Ovary (tissue), 9 donors: ENCODE data around the gene AKT1S1. TPM values are rescaled to one million over a fixed set of nuclear protein-coding genes. Genes with fewer than 3 reads are reported as not detected.

Source experiments
- DNase-seq, 5 donors: peaks; one replicate each; pipeline ENCODE4 v3.0.0-alpha.2; 2019 to 2020
- H3K27ac ChIP-seq, 2 donors: fragments of 200-600 bp; one replicate each; pipeline versions ENCODE4 v1.5.1 to v1.8.0; 2019 to 2022
- H3K27me3 ChIP-seq: fragments of 200-600 bp; one replicate; pipeline ENCODE4 v1.8.0; 2022
- H3K36me3 ChIP-seq: fragments of 200-600 bp; sonication (generic); one replicate; pipeline ENCODE4 v1.5.1; 2019
- H3K4me1 ChIP-seq: one replicate; pipeline ENCODE4 v1.8.1; 2013; ENCODE audit warnings: mild to moderate bottlenecking, moderate library complexity; ENCODE audit not compliant: insufficient read depth
- H3K4me3 ChIP-seq: fragments of 200-600 bp; sonication (generic); one replicate; pipeline ENCODE4 v1.5.1; 2017
- H3K9me3 ChIP-seq, 2 donors: fragments of 200-600 bp in 1 of 2; sonication (generic) in 1 of 2; one replicate each; pipeline versions ENCODE4 v1.5.1 to v1.8.1; 2013 to 2019; ENCODE audit warnings: mild to moderate bottlenecking in 1 of 2, moderate library complexity in 1 of 2
- EP300 ChIP-seq: sonication (generic); formaldehyde crosslinking; IDR thresholded peaks from one replicate; pipeline ENCODE4 v1.6.1; 2017; ENCODE audit warnings: antibody characterized with exemption
- POLR2A ChIP-seq: fragments of 450-650 bp; IDR thresholded peaks from one replicate; pipeline ENCODE4 v1.6.1; 2017; ENCODE audit warnings: antibody characterized with exemption, mild to moderate bottlenecking, moderate library complexity
- WGBS, 3 donors: extraction: QIAGEN DNeasy Blood & Tissue Kit in 1 of 3; methylation state at CpG; one replicate each; pipeline versions ENCODE4 v1.1.5 to v1.1.7; 2013 to 2017; 5-methylcytosine and 5-hydroxymethylcytosine counted together
- intact Hi-C, 4 donors: fragments of 100-400 bp; cut with DNase I; formaldehyde crosslinking; loops; one replicate each; pipeline versions ENCODE4 v1.11.0 to v1.15.1; 2022 to 2023
- polyA plus RNA-seq, 2 donors: library from polyadenylated mRNA; stranded (reverse); fragments of 200-250 nt in 1 of 2; fragments of 350-450 nt in 1 of 2; fragmentation: Illumina TruSeq in 1 of 2; extraction: RNeasy Lipid Tissue Mini Kit (QIAGEN cat#74804) in 1 of 2; gene quantifications; one replicate each; pipeline ENCODE4 v1.2.3, GENCODE V29; 2013 to 2014
- total RNA-seq, 7 donors: library from RNA; depleted of rRNA in 2 of 7; stranded (reverse); fragments of >200 nt in 2 of 7; fragmentation: NEBNext Ultra II Directional in 3 of 7; extraction: Animal tissue kit (Norgen Biotek cat#: 25700) in 3 of 7; gene quantifications; one replicate each; pipeline versions ENCODE4 v1.1.0 to v1.2.4, GENCODE V29; 2016 to 2023
- TF ChIP-seq, protein P1 (sequence below), 3 donors: fragments of 450-650 bp in 2 of 3; fragments of 200-600 bp in 1 of 3; IDR thresholded peaks; one replicate each; pipeline versions ENCODE4 v1.5.1 to v1.8.0; 2016 to 2022; ENCODE audit warnings: antibody characterized with exemption in 3 of 3, mild to moderate bottlenecking in 1 of 3
- donor health status: DM: no; HTN: no; CAD: no; lungs with moderate emphysema.
- donor health status: DM: no; HTN: no; CAD: no.
- donor health status: Bipolar disorder and iron deficiency.
- donor health status: DM: yes; HTN: yes; CAD: no.
- donor health status: DM: no; HTN: no; CAD: no.
- donor health status: DM: yes; HTN: yes; CAD: no.

Gene AKT1S1
- total and polyA plus RNA-seq, 9 donors: 10.6 to 45.3 (median 30.0) TPM

DNA sequence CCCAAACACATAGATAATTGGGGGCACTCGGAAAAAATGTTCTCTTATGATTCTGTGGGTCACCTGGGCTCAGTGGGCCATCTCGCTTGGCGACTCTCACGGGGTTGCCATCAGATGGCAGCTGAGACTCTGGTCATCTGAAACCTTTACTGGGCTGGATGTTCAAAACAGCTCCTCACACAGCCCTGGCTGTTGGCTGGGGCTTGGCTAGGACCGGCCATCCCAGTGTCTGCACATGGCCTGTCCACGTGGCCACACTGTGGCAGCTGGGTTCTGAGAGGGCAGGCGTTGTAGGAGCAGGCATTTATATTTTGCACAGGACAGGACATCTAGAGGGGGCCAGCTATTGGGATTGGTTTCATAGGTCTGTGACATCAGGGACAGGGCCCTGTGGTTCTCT is 43.6 kb downstream of the AKT1S1 start:
- Histone ChIP-seq H3K9me3 (no peaks in the 10 kb centered on the region), H3K4me3 (no peak overlapping the region), H3K36me3 (no peaks in the 10 kb centered on the region), H3K4me1 (no peaks in the 10 kb centered on the region), H3K27me3 (no peaks in the 10 kb centered on the region), H3K27ac (no peak overlapping the region)
- intact Hi-C loops: no loop called here
- no peak for DNase-seq
- TF ChIP-seq, protein P1, sequence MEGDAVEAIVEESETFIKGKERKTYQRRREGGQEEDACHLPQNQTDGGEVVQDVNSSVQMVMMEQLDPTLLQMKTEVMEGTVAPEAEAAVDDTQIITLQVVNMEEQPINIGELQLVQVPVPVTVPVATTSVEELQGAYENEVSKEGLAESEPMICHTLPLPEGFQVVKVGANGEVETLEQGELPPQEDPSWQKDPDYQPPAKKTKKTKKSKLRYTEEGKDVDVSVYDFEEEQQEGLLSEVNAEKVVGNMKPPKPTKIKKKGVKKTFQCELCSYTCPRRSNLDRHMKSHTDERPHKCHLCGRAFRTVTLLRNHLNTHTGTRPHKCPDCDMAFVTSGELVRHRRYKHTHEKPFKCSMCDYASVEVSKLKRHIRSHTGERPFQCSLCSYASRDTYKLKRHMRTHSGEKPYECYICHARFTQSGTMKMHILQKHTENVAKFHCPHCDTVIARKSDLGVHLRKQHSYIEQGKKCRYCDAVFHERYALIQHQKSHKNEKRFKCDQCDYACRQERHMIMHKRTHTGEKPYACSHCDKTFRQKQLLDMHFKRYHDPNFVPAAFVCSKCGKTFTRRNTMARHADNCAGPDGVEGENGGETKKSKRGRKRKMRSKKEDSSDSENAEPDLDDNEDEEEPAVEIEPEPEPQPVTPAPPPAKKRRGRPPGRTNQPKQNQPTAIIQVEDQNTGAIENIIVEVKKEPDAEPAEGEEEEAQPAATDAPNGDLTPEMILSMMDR (IDR thresholded peaks at IDR 0.05): no peak
- TF ChIP-seq EP300 (no peak), POLR2A (no peak)
- WGBS, 3 donors: 84 to 91% (median 86%) methylated on average over 7 of the region's 7 CpGs

DNA sequence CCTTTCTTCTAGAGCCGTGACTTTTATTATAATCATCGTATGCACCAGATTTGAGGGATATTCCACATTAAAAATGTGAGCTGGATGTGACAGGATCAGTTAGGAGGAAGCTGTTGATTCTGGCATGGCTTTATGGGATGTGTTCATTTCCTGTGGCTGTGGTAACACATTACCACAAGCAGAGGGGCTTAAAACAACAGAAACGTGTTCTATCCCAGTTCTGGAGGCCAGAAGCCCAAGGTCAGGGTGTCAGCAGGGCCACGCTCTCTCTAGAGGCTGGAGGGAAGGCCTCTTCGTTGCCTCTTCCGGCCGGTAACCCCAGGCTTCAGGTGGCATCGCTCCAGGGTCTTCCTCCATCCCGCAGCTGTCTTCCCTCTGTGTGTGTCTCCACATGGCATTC is 44.6 kb downstream of the AKT1S1 start:
- no peaks in the 10 kb centered on the region for H3K4me1 ChIP-seq
- no peak for DNase-seq
- H3K36me3 ChIP-seq: no peaks in the 10 kb centered on the region
- TF ChIP-seq, protein P1 (IDR thresholded peaks at IDR 0.05): no peak
- TF ChIP-seq POLR2A (no peak), EP300 (no peak)
- no peaks in the 10 kb centered on the region for H3K9me3 ChIP-seq
- no peak overlapping the region for H3K27ac ChIP-seq
- WGBS, 3 donors: 48 to 59% (median 58%) methylated on average over 9 of the region's 9 CpGs
- intact Hi-C loops: no loop called here
- H3K4me3 ChIP-seq: no peak overlapping the region
- no peaks in the 10 kb centered on the region for H3K27me3 ChIP-seq

DNA sequence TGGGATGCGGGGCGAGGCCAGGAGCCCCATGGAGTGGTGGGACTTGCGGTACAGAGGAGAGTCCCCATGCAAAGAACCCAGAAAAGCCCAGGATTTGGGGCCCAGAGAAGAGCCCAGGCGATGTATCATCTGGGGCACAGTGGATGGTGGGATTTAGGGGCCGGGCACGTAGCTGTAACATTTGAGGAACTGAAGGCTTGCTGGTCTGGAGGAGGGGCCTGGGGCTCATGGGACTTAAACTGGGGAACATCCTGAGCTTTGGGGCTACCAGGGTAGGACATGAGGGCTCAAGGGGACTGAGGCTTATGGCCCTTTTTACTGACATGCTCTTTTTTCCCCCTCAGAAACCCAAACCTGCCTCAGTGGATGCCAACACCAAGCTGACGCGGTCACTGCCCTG is 45.6 kb downstream of the AKT1S1 start:
- Histone ChIP-seq H3K36me3 (no peaks in the 10 kb centered on the region), H3K27me3 (no peaks in the 10 kb centered on the region), H3K4me1 (no peaks in the 10 kb centered on the region), H3K4me3 (no peak overlapping the region), H3K27ac (no peak overlapping the region), H3K9me3 (no peaks in the 10 kb centered on the region)
- intact Hi-C loops: no loop called here
- WGBS, 3 donors: 93 to 97% (median 97%) methylated on average over 8 of the region's 8 CpGs
- DNase-seq: no peak
- TF ChIP-seq, protein P1 (IDR thresholded peaks at IDR 0.05): no peak
- TF ChIP-seq POLR2A (no peak), EP300 (no peak)

DNA sequence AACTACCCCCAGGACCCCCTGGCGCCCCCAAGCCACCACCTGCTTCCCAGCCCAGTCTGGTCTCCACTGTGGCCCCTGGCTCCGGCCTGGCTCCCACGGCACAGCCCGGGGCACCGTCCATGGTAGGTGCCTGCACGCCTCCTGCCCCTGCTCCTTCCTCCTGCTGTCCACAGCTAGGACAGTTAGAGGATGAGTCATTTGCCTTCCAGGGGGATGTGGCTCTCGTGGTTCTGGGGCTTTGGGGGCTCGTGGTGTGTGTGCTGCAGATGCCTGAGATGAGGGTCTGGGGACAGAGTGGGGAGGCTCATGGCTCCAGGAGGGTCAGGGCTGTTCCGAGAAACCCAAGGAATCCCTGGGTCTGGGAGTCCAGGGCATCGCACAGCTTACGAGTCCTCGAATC is 46.4 kb downstream of the AKT1S1 start:
- Histone ChIP-seq H3K27me3 (no peaks in the 10 kb centered on the region), H3K36me3 (no peaks in the 10 kb centered on the region), H3K9me3 (no peaks in the 10 kb centered on the region), H3K4me3 (no peak overlapping the region), H3K4me1 (no peaks in the 10 kb centered on the region), H3K27ac (no peak overlapping the region)
- TF ChIP-seq POLR2A (no peak), EP300 (no peak)
- TF ChIP-seq, protein P1 (IDR thresholded peaks at IDR 0.05): no peak
- intact Hi-C loops: no loop called here
- WGBS, 3 donors: 91 to 96% (median 91%) methylated on average over 11 to 12 of the region's 12 CpGs
- DNase-seq: no peak

DNA sequence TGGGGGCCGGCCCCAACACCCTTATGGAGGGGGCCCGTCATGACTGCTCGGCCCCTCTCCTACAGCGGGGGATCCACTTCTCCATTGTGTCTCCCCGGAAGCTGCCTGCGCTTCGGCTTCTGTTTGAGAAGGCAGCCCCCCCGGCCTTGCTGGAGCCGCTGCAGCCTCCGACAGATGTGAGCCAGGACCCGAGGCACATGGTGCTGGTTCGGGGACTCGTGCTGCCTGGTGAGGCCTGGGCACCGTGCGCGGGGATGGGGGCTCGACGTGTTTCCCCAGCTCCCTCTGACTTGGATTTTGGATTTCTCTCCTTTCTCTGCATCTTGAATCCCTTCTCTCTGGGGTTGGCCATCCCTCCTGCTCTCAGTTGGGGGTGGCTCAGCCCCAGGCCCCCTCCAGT is 47.4 kb downstream of the AKT1S1 start:
- WGBS, 3 donors: 89 to 92% (median 91%) methylated on average over 18 of the region's 18 CpGs
- H3K4me1 ChIP-seq: peaks cover 3% of the 10 kb centered on the region
- no peaks in the 10 kb centered on the region for H3K9me3 ChIP-seq
- DNase-seq: no peak
- H3K36me3 ChIP-seq: no peaks in the 10 kb centered on the region
- no peak overlapping the region for H3K27ac ChIP-seq
- no peaks in the 10 kb centered on the region for H3K27me3 ChIP-seq
- no peak overlapping the region for H3K4me3 ChIP-seq
- TF ChIP-seq, protein P1 (IDR thresholded peaks at IDR 0.05): no peak
- TF ChIP-seq EP300: no peak
- no peak for TF ChIP-seq POLR2A
- intact Hi-C loops: no loop called here
